Panc1 (cell line): ENCODE measurements around the gene RBCK1.

Experiments
- CTCF ChIP-seq: fragments of 450-650 bp; IDR thresholded peaks from 2 replicates; pipeline ENCODE4 v1.5.1; 2017; ENCODE audit warnings: mild to moderate bottlenecking
- POLR2AphosphoS5 ChIP-seq: IDR thresholded peaks from 2 replicates; pipeline ENCODE4 v1.6.1; 2012; ENCODE audit warnings: mild to moderate bottlenecking, low read depth, low read length, moderate library complexity
- REST ChIP-seq, 2 experiments: IDR thresholded peaks; 2 replicates each; pipeline ENCODE4 v1.6.1; 2011 to 2012; ENCODE audit warnings: low read depth in 2 of 2, control low read depth in 1 of 2, low read length in 1 of 2, mild to moderate bottlenecking in 1 of 2, moderate library complexity in 1 of 2; ENCODE audit not compliant: insufficient read depth in 1 of 2
- SIN3A ChIP-seq: IDR thresholded peaks from 2 replicates; pipeline ENCODE4 v1.6.1; 2012; ENCODE audit warnings: low read depth, mild to moderate bottlenecking, low read length, moderate library complexity, borderline replicate concordance; ENCODE audit not compliant: insufficient read depth

- TF ChIP-seq CTCF (no peak), SIN3A (no peak), POLR2AphosphoS5 (no peak), REST (IDR thresholded peaks at IDR 0.05; ENCODE audit: insufficient read depth in 1 of 2, low read depth in 2 of 2, low read length in 1 of 2) (no peak)
These were observed 20.0 kb downstream of the RBCK1 start for GRCh38 chr20:427849-428657.
